H9 (cell line): ENCODE results near the gene PSMD1. TPM values are rescaled to one million over a fixed set of nuclear protein-coding genes. Genes with fewer than 3 reads are reported as not detected.

Source experiments
- DNase-seq: peaks from one replicate; pipeline ENCODE4 v3.0.0-alpha.2; 2017
- H2AFZ ChIP-seq: one replicate; pipeline ENCODE4 v1.6.1; 2013; ENCODE audit warnings: mild to moderate bottlenecking, low read length, control low read depth, moderate library complexity
- H2AK5ac ChIP-seq: 2 replicates; pipeline ENCODE4 v1.6.1; 2013; ENCODE audit warnings: low read length, control low read depth, mixed read lengths; ENCODE audit not compliant: insufficient read length
- H2BK120ac ChIP-seq: one replicate; pipeline ENCODE4 v1.6.1; 2013; ENCODE audit warnings: low read depth, mild to moderate bottlenecking, low read length, control low read depth, inconsistent platforms; ENCODE audit not compliant: poor library complexity, severe bottlenecking
- H2BK12ac ChIP-seq: 2 replicates; pipeline ENCODE4 v1.6.1; 2013; ENCODE audit warnings: low read length, control low read depth, mixed read lengths, low read depth; ENCODE audit not compliant: insufficient read length
- H2BK15ac ChIP-seq: 2 replicates; pipeline ENCODE4 v1.6.1; 2013; ENCODE audit warnings: low read depth, low read length, control low read depth
- H2BK20ac ChIP-seq: one replicate; pipeline ENCODE4 v1.6.1; 2013; ENCODE audit warnings: low read depth, mild to moderate bottlenecking, low read length, control low read depth, inconsistent platforms; ENCODE audit not compliant: poor library complexity, severe bottlenecking
- H2BK5ac ChIP-seq: 2 replicates; pipeline ENCODE4 v1.6.1; 2013; ENCODE audit warnings: low read length, control low read depth, mixed read lengths; ENCODE audit not compliant: insufficient read length
- H3K14ac ChIP-seq: 2 replicates; pipeline ENCODE4 v1.6.1; 2013; ENCODE audit warnings: low read length, control low read depth; ENCODE audit not compliant: insufficient read depth
- H3K18ac ChIP-seq: 2 replicates; pipeline ENCODE4 v1.6.1; 2013; ENCODE audit warnings: low read depth, mild to moderate bottlenecking, mixed read lengths, low read length, control low read depth; ENCODE audit not compliant: insufficient read length
- H3K23ac ChIP-seq: 2 replicates; pipeline ENCODE4 v1.6.1; 2013; ENCODE audit warnings: low read length, control low read depth, mixed read lengths, low read depth; ENCODE audit not compliant: insufficient read length
- H3K23me2 ChIP-seq: 2 replicates; pipeline ENCODE4 v1.6.1; 2013; ENCODE audit warnings: low read depth, mild to moderate bottlenecking, mixed read lengths, low read length, control low read depth; ENCODE audit not compliant: insufficient read length, poor library complexity, severe bottlenecking
- H3K27ac ChIP-seq: 2 replicates; pipeline ENCODE4 v1.5.1; 2013; ENCODE audit warnings: low read length, control low read depth, mixed read lengths, low read depth; ENCODE audit not compliant: insufficient read length
- H3K27me3 ChIP-seq: 2 replicates; pipeline ENCODE4 v1.6.1; 2013; ENCODE audit warnings: low read length, control low read depth, inconsistent platforms; ENCODE audit not compliant: insufficient read depth
- H3K4ac ChIP-seq: 2 replicates; pipeline ENCODE4 v1.6.1; 2013; ENCODE audit warnings: low read depth, mild to moderate bottlenecking, control low read depth, inconsistent platforms, low read length, moderate library complexity
- H3K4me1 ChIP-seq: 2 replicates; pipeline ENCODE4 v1.6.1; 2013; ENCODE audit warnings: low read length, control low read depth, inconsistent platforms; ENCODE audit not compliant: insufficient read depth
- H3K4me2 ChIP-seq: 2 replicates; pipeline ENCODE4 v1.6.1; 2013; ENCODE audit warnings: low read length, control low read depth, mixed read lengths; ENCODE audit not compliant: insufficient read length, insufficient read depth
- H3K56ac ChIP-seq: 2 replicates; pipeline ENCODE4 v1.6.1; 2013; ENCODE audit warnings: low read depth, mild to moderate bottlenecking, mixed read lengths, low read length, control low read depth; ENCODE audit not compliant: insufficient read length
- H3K79me1 ChIP-seq: 2 replicates; pipeline ENCODE4 v1.6.1; 2013; ENCODE audit warnings: low read depth, mild to moderate bottlenecking, moderate library complexity, low read length, control low read depth, inconsistent platforms; ENCODE audit not compliant: insufficient read depth, poor library complexity, severe bottlenecking
- H3K79me2 ChIP-seq: 2 replicates; pipeline ENCODE4 v1.6.1; 2013; ENCODE audit warnings: low read length, control low read depth, inconsistent platforms; ENCODE audit not compliant: insufficient read depth
- H3K9ac ChIP-seq: 2 replicates; pipeline ENCODE4 v1.6.1; 2013; ENCODE audit warnings: low read length, control low read depth, mixed read lengths; ENCODE audit not compliant: insufficient read length; ENCODE audit errors: extremely low read depth
- H3K9me3 ChIP-seq: one replicate; pipeline ENCODE4 v1.6.1; 2013; ENCODE audit warnings: low read depth, low read length, inconsistent platforms; ENCODE audit not compliant: control insufficient read depth
- H3T11ph ChIP-seq: one replicate; pipeline ENCODE4 v1.6.1; 2013; ENCODE audit warnings: mild to moderate bottlenecking, low read length, control low read depth, inconsistent platforms
- H4K20me1 ChIP-seq: one replicate; pipeline ENCODE4 v1.6.1; 2013; ENCODE audit not compliant: control insufficient read depth, insufficient read length, insufficient read depth
- H4K5ac ChIP-seq: 2 replicates; pipeline ENCODE4 v1.6.1; 2013; ENCODE audit warnings: low read depth, mild to moderate bottlenecking, mixed read lengths, low read length, control low read depth; ENCODE audit not compliant: insufficient read length
- H4K8ac ChIP-seq: replicated peaks from 2 replicates; pipeline ENCODE4 v1.6.1; 2013; ENCODE audit warnings: low read length, control low read depth, mixed read lengths, low read depth; ENCODE audit not compliant: insufficient read length
- H4K91ac ChIP-seq: 2 replicates; pipeline ENCODE4 v1.6.1; 2013; ENCODE audit warnings: low read depth, mild to moderate bottlenecking, moderate library complexity, mixed read lengths, low read length, control low read depth; ENCODE audit not compliant: insufficient read length
- H3K27ac Mint-ChIP-seq, 3 experiments: 2 replicates in 2 of 3; 3 replicates in 1 of 3; pipeline ENCODE4 v1.8.0; 2020 to 2021; ENCODE audit warnings: mixed read lengths in 3 of 3, mild to moderate bottlenecking in 1 of 3, moderate library complexity in 1 of 3
- H3K27me3 Mint-ChIP-seq: 2 replicates; pipeline ENCODE4 v1.8.0; 2021; ENCODE audit warnings: low read depth, mild to moderate bottlenecking, moderate library complexity, mixed read lengths
- H3K36me3 Mint-ChIP-seq, 3 experiments: 2 replicates in 2 of 3; 3 replicates in 1 of 3; pipeline ENCODE4 v1.8.0; 2020 to 2021; ENCODE audit warnings: low read depth in 3 of 3, mixed read lengths in 3 of 3; ENCODE audit not compliant: insufficient read depth in 1 of 3
- H3K4me1 Mint-ChIP-seq, 2 experiments: 2 replicates each; pipeline ENCODE4 v1.8.0; 2020; ENCODE audit warnings: mixed read lengths in 2 of 2
- H3K4me3 Mint-ChIP-seq, 2 experiments: 2 replicates in 1 of 2; 3 replicates in 1 of 2; pipeline ENCODE4 v1.8.0; 2020 to 2021; ENCODE audit warnings: mild to moderate bottlenecking in 2 of 2, mixed read lengths in 2 of 2, moderate library complexity in 1 of 2
- H3K9me3 Mint-ChIP-seq, 2 experiments: 2 replicates in 1 of 2; 3 replicates in 1 of 2; pipeline ENCODE4 v1.8.0; 2020; ENCODE audit warnings: mild to moderate bottlenecking in 2 of 2, mixed read lengths in 2 of 2, moderate library complexity in 1 of 2
- CTCF ChIP-seq: fragments of 200-600 bp; sonication (generic); conservative IDR thresholded peaks from 3 replicates; pipeline ENCODE4 v1.8.0; 2021; ENCODE audit warnings: antibody characterized with exemption, mild to moderate bottlenecking
- WGBS: extraction: QIAGEN DNeasy Blood & Tissue Kit; methylation state at CpG from one replicate; pipeline ENCODE4 v1.1.7; 2013; ENCODE audit warnings: missing lambda C conversion rate, low lambda C conversion rate, mixed read lengths; ENCODE audit not compliant: insufficient read length; ENCODE audit errors: extremely low coverage; 5-methylcytosine and 5-hydroxymethylcytosine counted together
- total RNA-seq: library from RNA; stranded (reverse); gene quantifications from 2 replicates; pipeline ENCODE4 v1.2.1, GENCODE V29; 2021

The PSMD1 gene
- total RNA-seq, 1 experiment from 2014 or later, result 166 TPM

- no peak overlapping the region for H3K4me3 Mint-ChIP-seq
These were observed 49.2 kb upstream of the PSMD1 start for GRCh38 chr2:231007286-231008098.

More at GRCh38 chr2:231007286-231008098, 49.2 kb upstream of the PSMD1 start:
- Histone ChIP-seq H4K20me1 (no peaks in the 10 kb centered on the region), H2AK5ac (no peak overlapping the region), H2BK15ac (no peak overlapping the region), H3K27ac (no peak overlapping the region), H3K4ac (no peak overlapping the region), H4K8ac (no peak overlapping the region), H3T11ph (no peak overlapping the region), H3K14ac (no peak overlapping the region), H3K27me3 (no peaks in the 10 kb centered on the region; the same call in 1 of the 2 replicates), H3K9ac (no peak overlapping the region), H3K4me2 (no peak overlapping the region), H4K5ac (no peak overlapping the region), H3K18ac (no peak overlapping the region), H2BK120ac (no peak overlapping the region), H3K23ac (no peak overlapping the region), H2BK20ac (no peak overlapping the region), H4K91ac (no peak overlapping the region), H2AFZ (no peak overlapping the region), H3K9me3 (no peaks in the 10 kb centered on the region), H3K79me1 (no peaks in the 10 kb centered on the region), H3K4me1 (no peaks in the 10 kb centered on the region), H3K23me2 (no peaks in the 10 kb centered on the region), H3K79me2 (no peaks in the 10 kb centered on the region), H2BK5ac (no peak overlapping the region), H3K56ac (no peak overlapping the region), H2BK12ac (no peak overlapping the region)
- TF ChIP-seq CTCF, result no peak
- WGBS, result no CpG with 5 or more reads among the region's 10 CpGs
- no peak for DNase-seq
- Mint-ChIP-seq H3K4me1 (no peaks in the 10 kb centered on the region), H3K27ac (no peak overlapping the region), H3K27me3 (peaks cover 45% of the 10 kb centered on the region), H3K9me3 (peaks cover 11 to 18% of the 10 kb centered on the region in 2 experiments), H3K36me3 (peaks cover 9 to 10% (median 9%) of the 10 kb centered on the region in 3 experiments)
